ENCODE data around the gene CCNL2.

GRCh38 chr1:1342584-1343115 lies 56.5 kb downstream of the CCNL2 start:
- TF ChIP-seq CTCF (conservative IDR thresholded peaks at IDR 0.05; ENCODE audit: low read length): no peak
- TF ChIP-seq EZH2phosphoT487 (IDR thresholded peaks at IDR 0.05; ENCODE audit: borderline replicate concordance): no peak
